ENCODE results near the gene ATP11B.

DNA sequence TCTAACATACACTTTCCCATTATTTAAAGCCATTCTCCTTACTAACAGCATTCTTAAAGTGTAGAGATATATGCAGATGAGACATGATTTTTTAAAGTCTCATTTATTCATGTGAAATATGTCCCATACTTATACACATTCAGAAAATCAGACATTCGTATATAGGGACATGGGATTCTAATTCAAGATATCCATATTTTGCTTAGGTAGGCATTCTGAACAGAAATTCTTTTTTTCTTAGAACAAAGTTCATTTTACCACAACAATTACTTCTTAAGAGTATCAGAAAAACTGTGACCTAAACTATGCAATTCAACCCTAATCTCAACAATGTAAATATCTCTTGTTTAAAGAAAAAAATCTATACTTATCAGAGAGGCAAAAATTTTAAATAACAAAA is 170.9 kb downstream of the ATP11B start:
- TF ChIP-seq, protein P1, sequence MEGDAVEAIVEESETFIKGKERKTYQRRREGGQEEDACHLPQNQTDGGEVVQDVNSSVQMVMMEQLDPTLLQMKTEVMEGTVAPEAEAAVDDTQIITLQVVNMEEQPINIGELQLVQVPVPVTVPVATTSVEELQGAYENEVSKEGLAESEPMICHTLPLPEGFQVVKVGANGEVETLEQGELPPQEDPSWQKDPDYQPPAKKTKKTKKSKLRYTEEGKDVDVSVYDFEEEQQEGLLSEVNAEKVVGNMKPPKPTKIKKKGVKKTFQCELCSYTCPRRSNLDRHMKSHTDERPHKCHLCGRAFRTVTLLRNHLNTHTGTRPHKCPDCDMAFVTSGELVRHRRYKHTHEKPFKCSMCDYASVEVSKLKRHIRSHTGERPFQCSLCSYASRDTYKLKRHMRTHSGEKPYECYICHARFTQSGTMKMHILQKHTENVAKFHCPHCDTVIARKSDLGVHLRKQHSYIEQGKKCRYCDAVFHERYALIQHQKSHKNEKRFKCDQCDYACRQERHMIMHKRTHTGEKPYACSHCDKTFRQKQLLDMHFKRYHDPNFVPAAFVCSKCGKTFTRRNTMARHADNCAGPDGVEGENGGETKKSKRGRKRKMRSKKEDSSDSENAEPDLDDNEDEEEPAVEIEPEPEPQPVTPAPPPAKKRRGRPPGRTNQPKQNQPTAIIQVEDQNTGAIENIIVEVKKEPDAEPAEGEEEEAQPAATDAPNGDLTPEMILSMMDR (IDR thresholded peaks at IDR 0.05) = no peak
- TF ChIP-seq POLR2A (IDR thresholded peaks at IDR 0.05; ENCODE audit: low read length) (no peak), HDAC2 (IDR thresholded peaks at IDR 0.05) (no peak), PHF8 (IDR thresholded peaks at IDR 0.05; ENCODE audit: borderline replicate concordance, low read depth) (no peak), BHLHE40 (IDR thresholded peaks at IDR 0.05; ENCODE audit: low read depth, low read length) (no peak), RFX5 (IDR thresholded peaks at IDR 0.05) (no peak), RAD21 (conservative IDR thresholded peaks at IDR 0.05 in 1 of 2, IDR thresholded peaks at IDR 0.05 in 1 of 2) (no peak), CHD4 (IDR thresholded peaks at IDR 0.05; ENCODE audit: borderline replicate concordance) (no peak)

Data from A549 (cell line).